Upper lobe of left lung (tissue), 6 donors: ENCODE data around the gene PTPRN2. TPM values are rescaled to one million over a fixed set of nuclear protein-coding genes. Genes with fewer than 3 reads are reported as not detected.

Experiments
- ATAC-seq, 2 donors: fragments of 200-7000 bp; cut with Tn5 transposase; one replicate each; pipeline ENCODE4 v1.9.1; 2022; ENCODE audit warnings: mild to moderate bottlenecking in 2 of 2, moderate library complexity in 2 of 2; ENCODE audit not compliant: low FRiP score in 2 of 2
- DNase-seq, 2 donors: peaks; one replicate each; pipeline ENCODE4 v3.0.0-alpha.2; 2019 to 2020
- H3K27ac ChIP-seq, 4 donors: fragments of 200-600 bp; sonication (generic); one replicate each; pipeline ENCODE4 v1.5.1; 2016 to 2019
- H3K27me3 ChIP-seq, 4 donors: fragments of 200-600 bp; sonication (generic); one replicate each; pipeline ENCODE4 v1.5.1; 2017 to 2019
- H3K36me3 ChIP-seq, 4 donors: fragments of 200-600 bp; sonication (generic); one replicate each; pipeline ENCODE4 v1.5.1; 2016 to 2019
- H3K4me1 ChIP-seq, 4 donors: fragments of 200-600 bp; sonication (generic); one replicate each; pipeline ENCODE4 v1.5.1; 2018 to 2019
- H3K4me3 ChIP-seq, 4 donors: fragments of 200-600 bp; sonication (generic); one replicate each; pipeline ENCODE4 v1.5.1; 2017 to 2019; ENCODE audit warnings: mild to moderate bottlenecking in 2 of 4, moderate library complexity in 1 of 4
- H3K9me3 ChIP-seq, 4 donors: fragments of 200-600 bp; sonication (generic); one replicate each; pipeline ENCODE4 v1.5.1; 2018 to 2019
- CTCF ChIP-seq, 6 experiments: fragments of 450-650 bp in 4 of 6; fragments of 200-600 bp in 2 of 6; sonication (generic) in 2 of 6; IDR thresholded peaks; one replicate each; pipeline ENCODE4 v1.5.1; 2016 to 2019; ENCODE audit warnings: antibody characterized with exemption in 6 of 6
- EP300 ChIP-seq, 4 donors: sonication (generic); formaldehyde crosslinking; IDR thresholded peaks; one replicate each; pipeline ENCODE4 v1.5.1; 2017; ENCODE audit warnings: antibody characterized with exemption in 4 of 4, control low read depth in 2 of 4
- POLR2A ChIP-seq, 4 donors: fragments of 450-650 bp; IDR thresholded peaks; one replicate each; pipeline ENCODE4 v1.5.1; 2016 to 2017; ENCODE audit warnings: antibody characterized with exemption in 4 of 4, mild to moderate bottlenecking in 2 of 4
- POLR2AphosphoS5 ChIP-seq, 2 donors: sonication (generic); formaldehyde crosslinking; IDR thresholded peaks; one replicate each; pipeline ENCODE4 v1.5.1; 2017; ENCODE audit warnings: antibody characterized with exemption in 2 of 2
- WGBS, 2 donors: methylation state at CpG; one replicate each; pipeline ENCODE4 v1.1.5; 2017 to 2018; 5-methylcytosine and 5-hydroxymethylcytosine counted together
- total RNA-seq, 6 donors: library from RNA; depleted of rRNA in 4 of 6; stranded (reverse); fragments of >200 nt in 4 of 6; gene quantifications; one replicate each; pipeline versions ENCODE4 v1.1.0 to v1.2.1, GENCODE V29; 2016 to 2021
- donor health status: DM: no; HTN: no; CAD: no; lungs with moderate emphysema.
- donor health status: DM: no; HTN: yes; CAD: no; lungs with severe emphysema.

Gene PTPRN2
- total RNA-seq, 6 donors from 2014 or later: 3.3 to 7.9 (median 5.2) TPM

GRCh38 chr7:158017111-158018097 lies 570.2 kb downstream of the PTPRN2 start:
- H3K27ac ChIP-seq: no peak overlapping the region
- TF ChIP-seq EP300 (IDR thresholded peaks at IDR 0.05): no peak
- TF ChIP-seq POLR2AphosphoS5 (IDR thresholded peaks at IDR 0.05): no peak
- H3K4me1 ChIP-seq: peaks cover 0 to 10% (median 7%) of the 10 kb centered on the region in 4 donors
- H3K36me3 ChIP-seq: no peaks in the 10 kb centered on the region
- no peak overlapping the region for H3K4me3 ChIP-seq
- DNase-seq (peak; percentile 15 to 36), ATAC-seq (peak in 1 of 2 donors; percentile 63)
- WGBS, 2 donors: 72 to 74% methylated on average over 14 to 16 of the region's 16 CpGs
- H3K27me3 ChIP-seq: no peaks in the 10 kb centered on the region
- H3K9me3 ChIP-seq: no peaks in the 10 kb centered on the region

DNA sequence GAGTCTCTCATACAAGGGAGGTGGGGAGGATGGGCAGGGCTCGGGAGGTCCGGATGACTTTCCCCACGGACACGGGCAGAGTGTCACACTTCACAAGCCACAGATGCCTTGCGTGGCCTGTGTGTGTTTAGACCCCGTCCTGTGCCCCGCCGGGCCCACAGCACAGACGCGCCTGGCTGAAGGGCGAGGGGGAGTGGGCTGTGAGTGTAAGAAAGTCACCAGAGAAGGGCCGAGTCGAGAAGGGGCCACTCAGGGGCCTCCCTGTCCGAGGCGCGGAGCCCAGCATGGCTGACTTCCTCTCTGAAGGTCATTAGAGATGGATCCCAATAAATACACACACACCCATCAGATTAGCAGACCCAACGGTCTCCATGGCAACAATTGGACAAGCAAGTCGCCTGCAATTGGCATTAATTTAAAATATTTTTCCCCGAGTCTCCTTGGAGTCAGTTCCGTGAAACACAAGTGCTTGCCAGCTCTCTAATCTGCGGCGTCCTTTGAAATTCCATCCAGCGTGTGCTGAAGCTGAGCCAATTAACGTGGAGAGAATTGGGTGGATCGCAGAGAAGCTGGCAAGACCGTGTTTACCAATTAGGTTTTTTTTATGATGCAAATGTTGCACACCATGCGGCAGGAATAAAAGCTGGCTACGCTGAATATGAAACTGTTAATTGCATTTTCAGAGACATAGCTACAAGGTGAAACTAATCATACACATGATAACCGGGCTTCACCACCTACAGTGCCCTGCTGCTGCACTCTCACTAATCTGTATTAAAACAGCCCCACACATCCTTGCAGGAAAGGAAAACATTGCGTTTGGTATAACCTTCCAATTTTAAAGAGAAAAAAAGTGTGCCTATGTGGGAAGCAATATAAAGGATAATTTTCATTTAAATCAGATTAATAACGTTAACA lies 571.2 kb downstream of the PTPRN2 start:
- no peaks in the 10 kb centered on the region for H3K27me3 ChIP-seq
- peak; percentile 21 to 68 for DNase-seq
- H3K4me3 ChIP-seq: peak overlapping the region in 3 of 4 donors; percentile 9 to 30 (median 22)
- peaks cover 0 to 10% (median 7%) of the 10 kb centered on the region in 4 donors for H3K4me1 ChIP-seq
- H3K27ac ChIP-seq: peak overlapping the region in 1 of 4 donors; percentile 14
- H3K36me3 ChIP-seq: no peaks in the 10 kb centered on the region
- peak in 1 of 2 donors; percentile 59 for ATAC-seq
- H3K9me3 ChIP-seq: no peaks in the 10 kb centered on the region
- WGBS, 2 donors: 36 to 50% methylated on average over 28 to 31 of the region's 31 CpGs
- TF ChIP-seq POLR2A (IDR thresholded peaks at IDR 0.05) (no peak), CTCF (IDR thresholded peaks at IDR 0.05) (no peak), POLR2AphosphoS5 (IDR thresholded peaks at IDR 0.05) (no peak), EP300 (IDR thresholded peaks at IDR 0.05) (no peak)

DNA sequence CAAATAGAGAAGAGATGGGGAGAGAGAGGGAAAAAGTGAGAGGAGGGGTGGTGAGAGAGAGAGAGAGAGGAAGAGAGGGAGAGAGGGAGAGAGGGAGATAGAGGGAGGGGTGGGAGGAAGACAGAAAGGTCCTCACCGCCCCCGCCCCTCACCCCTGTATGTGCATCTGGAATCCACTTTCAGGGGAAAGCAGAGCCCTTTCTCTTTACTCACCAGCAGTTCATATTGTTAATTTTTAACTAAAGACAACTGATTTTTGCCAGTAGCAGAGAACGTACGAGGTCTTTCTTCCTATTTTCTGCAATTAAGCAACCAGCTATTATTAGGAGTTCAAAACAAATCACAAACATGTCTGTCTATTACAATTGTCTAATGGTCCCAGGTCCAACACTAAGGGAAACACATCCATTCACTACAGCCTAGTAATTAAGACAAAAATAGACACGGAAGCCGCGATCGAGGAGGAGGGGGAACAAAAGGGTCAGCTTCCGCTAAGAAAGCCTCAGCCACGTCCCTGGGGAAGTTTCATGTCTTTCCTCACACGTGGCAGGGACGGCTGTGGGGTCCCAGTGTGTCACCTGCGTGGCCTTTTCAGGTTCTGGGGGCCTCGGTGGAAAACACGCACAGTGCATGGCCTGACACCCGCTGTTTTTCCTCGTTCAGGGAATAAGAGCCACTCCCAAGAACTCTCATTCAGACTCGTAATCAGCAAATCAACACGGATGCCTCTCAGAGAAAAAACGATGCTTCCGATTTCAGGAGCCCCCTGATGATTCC lies 572.0 kb downstream of the PTPRN2 start:
- peak overlapping the region in 1 of 4 donors; percentile 14 for H3K27ac ChIP-seq
- H3K9me3 ChIP-seq: no peaks in the 10 kb centered on the region
- H3K4me3 ChIP-seq: peak overlapping the region in 3 of 4 donors; percentile 9 to 30 (median 22)
- H3K27me3 ChIP-seq: no peaks in the 10 kb centered on the region
- TF ChIP-seq POLR2AphosphoS5 (IDR thresholded peaks at IDR 0.05) (no peak), POLR2A (IDR thresholded peaks at IDR 0.05) (no peak), CTCF (IDR thresholded peaks at IDR 0.05) (no peak), EP300 (IDR thresholded peaks at IDR 0.05) (no peak)
- ATAC-seq: no peak
- no peaks in the 10 kb centered on the region for H3K36me3 ChIP-seq
- peak in 1 of 2 donors; percentile 18 for DNase-seq
- H3K4me1 ChIP-seq: peaks cover 0 to 10% (median 7%) of the 10 kb centered on the region in 4 donors
- 40 to 45% methylated on average over 21 of the region's 21 CpGs for WGBS, 2 donors

DNA sequence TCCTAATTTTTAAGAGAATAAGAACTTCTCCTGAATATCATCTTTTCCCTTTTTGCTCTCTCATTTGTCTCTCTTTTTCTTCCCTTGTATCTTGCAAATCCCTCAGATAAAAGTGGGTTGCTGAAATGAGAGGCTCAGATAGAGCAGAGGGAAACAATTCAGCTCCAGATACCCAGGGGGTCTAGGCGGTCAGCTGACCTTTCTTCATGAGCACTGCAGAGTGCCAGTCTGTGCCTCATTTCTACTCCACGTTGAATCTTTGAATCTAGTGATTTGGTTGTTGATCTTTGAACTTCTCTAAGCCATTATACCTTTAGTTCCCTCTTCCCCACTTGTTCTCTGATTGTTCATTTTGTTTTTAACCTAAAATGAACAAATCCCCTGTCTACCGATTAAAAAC lies 572.6 kb downstream of the PTPRN2 start:
- Histone ChIP-seq H3K9me3 (no peaks in the 10 kb centered on the region), H3K36me3 (no peaks in the 10 kb centered on the region), H3K27ac (no peak overlapping the region), H3K4me1 (peaks cover 0 to 10% (median 7%) of the 10 kb centered on the region in 4 donors), H3K27me3 (no peaks in the 10 kb centered on the region), H3K4me3 (no peak overlapping the region)
- ATAC-seq (no peak), DNase-seq (no peak)
- 55 to 60% methylated on average over 3 of the region's 3 CpGs for WGBS, 2 donors
- TF ChIP-seq POLR2A (IDR thresholded peaks at IDR 0.05): no peak
- no peak for TF ChIP-seq POLR2AphosphoS5 (IDR thresholded peaks at IDR 0.05)
- no peak for TF ChIP-seq EP300 (IDR thresholded peaks at IDR 0.05)
- no peak for TF ChIP-seq CTCF (IDR thresholded peaks at IDR 0.05)
